ENCODE data around the gene FOXK1. TPM values are rescaled to one million over a fixed set of nuclear protein-coding genes. Genes with fewer than 3 reads are reported as not detected.

Gene FOXK1
- total RNA-seq, 2 donors from 2014 or later, result 34.3 to 62.4 TPM

- Histone ChIP-seq H3K4me3 (no peak overlapping the region), H3K36me3 (peaks cover 52% of the 10 kb centered on the region), H3K27ac (no peak overlapping the region), H3K27me3 (replicated peaks; ENCODE audit: insufficient read depth) (no peaks in the 10 kb centered on the region), H3K9me3 (no peaks in the 10 kb centered on the region), H3K4me1 (ENCODE audit: control insufficient read depth in 1 of 2, low read depth in 2 of 2) (peaks cover 5 to 27% of the 10 kb centered on the region in 2 donors)
- ATAC-seq (ENCODE audit: insufficient number of reproducible peaks, low FRiP score, low read depth) (no peak), DNase-seq (ENCODE audit: low spot score) (no peak)
- TF ChIP-seq, protein P1, sequence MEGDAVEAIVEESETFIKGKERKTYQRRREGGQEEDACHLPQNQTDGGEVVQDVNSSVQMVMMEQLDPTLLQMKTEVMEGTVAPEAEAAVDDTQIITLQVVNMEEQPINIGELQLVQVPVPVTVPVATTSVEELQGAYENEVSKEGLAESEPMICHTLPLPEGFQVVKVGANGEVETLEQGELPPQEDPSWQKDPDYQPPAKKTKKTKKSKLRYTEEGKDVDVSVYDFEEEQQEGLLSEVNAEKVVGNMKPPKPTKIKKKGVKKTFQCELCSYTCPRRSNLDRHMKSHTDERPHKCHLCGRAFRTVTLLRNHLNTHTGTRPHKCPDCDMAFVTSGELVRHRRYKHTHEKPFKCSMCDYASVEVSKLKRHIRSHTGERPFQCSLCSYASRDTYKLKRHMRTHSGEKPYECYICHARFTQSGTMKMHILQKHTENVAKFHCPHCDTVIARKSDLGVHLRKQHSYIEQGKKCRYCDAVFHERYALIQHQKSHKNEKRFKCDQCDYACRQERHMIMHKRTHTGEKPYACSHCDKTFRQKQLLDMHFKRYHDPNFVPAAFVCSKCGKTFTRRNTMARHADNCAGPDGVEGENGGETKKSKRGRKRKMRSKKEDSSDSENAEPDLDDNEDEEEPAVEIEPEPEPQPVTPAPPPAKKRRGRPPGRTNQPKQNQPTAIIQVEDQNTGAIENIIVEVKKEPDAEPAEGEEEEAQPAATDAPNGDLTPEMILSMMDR (IDR thresholded peaks at IDR 0.05), result no peak
Observed at GRCh38 chr7:4755045-4755444, 73.0 kb downstream of the FOXK1 start.

DNA sequence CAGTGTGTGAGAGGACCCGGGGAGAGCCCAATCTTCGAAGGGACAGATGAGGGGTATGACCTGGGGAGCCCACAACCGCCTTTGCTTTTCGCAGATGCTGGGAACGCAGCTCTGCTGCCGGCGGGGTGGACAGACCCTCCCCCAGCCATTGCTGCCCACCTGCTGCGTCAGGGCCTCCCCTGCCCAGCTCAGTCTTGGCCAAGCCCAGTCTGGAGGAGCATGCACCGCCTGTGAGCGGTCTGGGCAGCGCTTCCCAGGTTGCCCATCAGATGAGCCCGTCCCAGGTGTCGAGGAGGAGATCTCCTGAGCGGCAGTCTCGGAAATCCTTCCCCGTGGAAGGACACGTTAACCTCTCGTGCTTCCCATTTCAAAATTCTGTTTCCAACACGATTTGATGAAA, 76.0 kb downstream of the FOXK1 start:
- H3K4me1 ChIP-seq (ENCODE audit: control insufficient read depth in 1 of 2, low read depth in 2 of 2), result peaks cover 0 to 11% of the 10 kb centered on the region in 2 donors
- no peaks in the 10 kb centered on the region for H3K9me3 ChIP-seq
- H3K36me3 ChIP-seq, result peaks cover 79% of the 10 kb centered on the region
- H3K27ac ChIP-seq, result no peak overlapping the region
- DNase-seq (ENCODE audit: low spot score) (no peak), ATAC-seq (ENCODE audit: insufficient number of reproducible peaks, low FRiP score, low read depth) (no peak)
- H3K27me3 ChIP-seq (replicated peaks; ENCODE audit: insufficient read depth), result no peaks in the 10 kb centered on the region
- TF ChIP-seq, protein P1 (IDR thresholded peaks at IDR 0.05), result no peak
- no peak overlapping the region for H3K4me3 ChIP-seq

- no peaks in the 10 kb centered on the region for H3K9me3 ChIP-seq
- peaks cover 0 to 4% of the 10 kb centered on the region in 2 donors for H3K4me1 ChIP-seq (ENCODE audit: control insufficient read depth in 1 of 2, low read depth in 2 of 2)
- H3K4me3 ChIP-seq, result no peak overlapping the region
- H3K27ac ChIP-seq, result no peak overlapping the region
- no peak for DNase-seq (ENCODE audit: low spot score)
- H3K36me3 ChIP-seq, result peaks cover 86% of the 10 kb centered on the region
- TF ChIP-seq, protein P1 (IDR thresholded peaks at IDR 0.05), result no peak
- ATAC-seq (ENCODE audit: insufficient number of reproducible peaks, low FRiP score, low read depth), result no peak
- H3K27me3 ChIP-seq (replicated peaks; ENCODE audit: insufficient read depth), result no peaks in the 10 kb centered on the region
Observed at GRCh38 chr7:4758791-4759190, 76.7 kb downstream of the FOXK1 start.

- H3K27ac ChIP-seq, result no peak overlapping the region
- ATAC-seq (ENCODE audit: insufficient number of reproducible peaks, low FRiP score, low read depth), result no peak
Observed at GRCh38 chr7:4759211-4759610, 77.1 kb downstream of the FOXK1 start.

GRCh38 chr7:4760952-4761351, 78.9 kb downstream of the FOXK1 start:
- no peaks in the 10 kb centered on the region for H3K9me3 ChIP-seq
- no peaks in the 10 kb centered on the region for H3K27me3 ChIP-seq (replicated peaks; ENCODE audit: insufficient read depth)
- ATAC-seq (ENCODE audit: insufficient number of reproducible peaks, low FRiP score, low read depth) (no peak), DNase-seq (ENCODE audit: low spot score) (no peak)
- H3K36me3 ChIP-seq, result peaks cover 87% of the 10 kb centered on the region
- H3K4me1 ChIP-seq (ENCODE audit: control insufficient read depth in 1 of 2, low read depth in 2 of 2), result no peaks in the 10 kb centered on the region
- no peak overlapping the region for H3K4me3 ChIP-seq
- TF ChIP-seq, protein P1 (IDR thresholded peaks at IDR 0.05), result no peak
- no peak overlapping the region for H3K27ac ChIP-seq

More at GRCh38 chr7:4759211-4759610, 77.1 kb downstream of the FOXK1 start:
- TF ChIP-seq, protein P1 (IDR thresholded peaks at IDR 0.05), result no peak
- no peaks in the 10 kb centered on the region for H3K27me3 ChIP-seq (replicated peaks; ENCODE audit: insufficient read depth)
- no peak overlapping the region for H3K4me3 ChIP-seq
- H3K9me3 ChIP-seq, result no peaks in the 10 kb centered on the region
- peaks cover 0 to under 1% of the 10 kb centered on the region in 2 donors for H3K4me1 ChIP-seq (ENCODE audit: control insufficient read depth in 1 of 2, low read depth in 2 of 2)
- no peak for DNase-seq (ENCODE audit: low spot score)
- peaks cover 90% of the 10 kb centered on the region for H3K36me3 ChIP-seq
